Measurements from ENCODE around the gene PLSCR4. TPM values are rescaled to one million over a fixed set of nuclear protein-coding genes. Genes with fewer than 3 reads are reported as not detected.

Gene PLSCR4
- total RNA-seq, 2 experiments from 2014 or later, result not detected

GRCh38 chr3:146243559-146243958 lies 7.3 kb downstream of the PLSCR4 start:
- no peaks in the 10 kb centered on the region for H3K36me3 ChIP-seq (ENCODE audit: insufficient read depth, low read length)
- H4K20me1 ChIP-seq (ENCODE audit: insufficient read depth, low read length), result no peaks in the 10 kb centered on the region
- no peak overlapping the region for H3K27ac ChIP-seq (ENCODE audit: low read depth, low read length, poor library complexity, severe bottlenecking)
- H3K9me3 ChIP-seq (ENCODE audit: low read length), result no peaks in the 10 kb centered on the region
- TF ChIP-seq CTCF (conservative IDR thresholded peaks at IDR 0.05; ENCODE audit: low read length) (no peak), EZH2phosphoT487 (IDR thresholded peaks at IDR 0.05; ENCODE audit: borderline replicate concordance, low read depth, low read length) (no peak)
- ChIA-PET CTCF (ENCODE audit: unreplicated experiment) (no interaction called here), POLR2A (no interaction called here)
- no peaks in the 10 kb centered on the region for H3K4me1 ChIP-seq (ENCODE audit: insufficient read depth, low read length, poor library complexity, severe bottlenecking)
- no peaks in the 10 kb centered on the region for H3K79me2 ChIP-seq (ENCODE audit: insufficient read depth, low read depth, low read length)
- H2AFZ ChIP-seq (ENCODE audit: low read length), result no peak overlapping the region
- intact Hi-C loops (cut with micrococcal nuclease; ENCODE audit: unreplicated experiment), result no loop called here
- H3K9me2 ChIP-seq (ENCODE audit: insufficient read depth, low read length), result no peaks in the 10 kb centered on the region
- no TSS peak for BruUV-seq (replicated peaks)
- H3K4me3 ChIP-seq (ENCODE audit: low read depth, low read length, poor library complexity, severe bottlenecking), result no peak overlapping the region
- no peak for DNase-seq (ENCODE audit: low spot score)
- H3K4me2 ChIP-seq (ENCODE audit: low read length), result no peak overlapping the region

GRCh38 chr3:146241523-146242240 lies 9.2 kb downstream of the PLSCR4 start:
- Histone ChIP-seq H3K4me2 (ENCODE audit: low read length) (no peak overlapping the region), H3K4me1 (ENCODE audit: insufficient read depth, low read length, poor library complexity, severe bottlenecking) (no peaks in the 10 kb centered on the region), H3K27ac (ENCODE audit: low read depth, low read length, poor library complexity, severe bottlenecking) (no peak overlapping the region), H3K4me3 (ENCODE audit: low read depth, low read length, poor library complexity, severe bottlenecking) (no peak overlapping the region), H3K36me3 (ENCODE audit: insufficient read depth, low read length) (no peaks in the 10 kb centered on the region), H4K20me1 (ENCODE audit: insufficient read depth, low read length) (no peaks in the 10 kb centered on the region), H3K79me2 (ENCODE audit: insufficient read depth, low read depth, low read length) (no peaks in the 10 kb centered on the region), H3K9me3 (ENCODE audit: low read length) (no peaks in the 10 kb centered on the region), H3K9me2 (ENCODE audit: insufficient read depth, low read length) (no peaks in the 10 kb centered on the region), H2AFZ (ENCODE audit: low read length) (no peak overlapping the region)
- CTCF ChIA-PET (ENCODE audit: unreplicated experiment), result no interaction called here
- TF ChIP-seq EZH2phosphoT487 (IDR thresholded peaks at IDR 0.05; ENCODE audit: borderline replicate concordance, low read depth, low read length) (no peak), CTCF (conservative IDR thresholded peaks at IDR 0.05; ENCODE audit: low read length) (no peak)
- intact Hi-C loops (cut with micrococcal nuclease; ENCODE audit: unreplicated experiment), result no loop called here
- no peak for DNase-seq (ENCODE audit: low spot score)
- POLR2A ChIA-PET, result interaction anchor here (0.6 kb wide), 1 partner anchor 1056 kb away, joined by 3 read pairs; no protein-coding TSS in a partner anchor
- BruUV-seq (replicated peaks), result no TSS peak

- TF ChIP-seq CTCF (conservative IDR thresholded peaks at IDR 0.05; ENCODE audit: low read length) (no peak), EZH2phosphoT487 (IDR thresholded peaks at IDR 0.05; ENCODE audit: borderline replicate concordance, low read depth, low read length) (no peak)
- no TSS peak for BruUV-seq (replicated peaks)
- no peaks in the 10 kb centered on the region for H3K79me2 ChIP-seq (ENCODE audit: insufficient read depth, low read depth, low read length)
- H2AFZ ChIP-seq (ENCODE audit: low read length), result no peak overlapping the region
- H3K9me2 ChIP-seq (ENCODE audit: insufficient read depth, low read length), result no peaks in the 10 kb centered on the region
- H3K9me3 ChIP-seq (ENCODE audit: low read length), result no peaks in the 10 kb centered on the region
- no peak for DNase-seq (ENCODE audit: low spot score)
- ChIA-PET CTCF (ENCODE audit: unreplicated experiment) (no interaction called here), POLR2A (no interaction called here)
- intact Hi-C loops (cut with micrococcal nuclease; ENCODE audit: unreplicated experiment), result no loop called here
- no peaks in the 10 kb centered on the region for H4K20me1 ChIP-seq (ENCODE audit: insufficient read depth, low read length)
- H3K4me1 ChIP-seq (ENCODE audit: insufficient read depth, low read length, poor library complexity, severe bottlenecking), result no peaks in the 10 kb centered on the region
- no peaks in the 10 kb centered on the region for H3K36me3 ChIP-seq (ENCODE audit: insufficient read depth, low read length)
- no peak overlapping the region for H3K27ac ChIP-seq (ENCODE audit: low read depth, low read length, poor library complexity, severe bottlenecking)
- no peak overlapping the region for H3K4me2 ChIP-seq (ENCODE audit: low read length)
- H3K4me3 ChIP-seq (ENCODE audit: low read depth, low read length, poor library complexity, severe bottlenecking), result no peak overlapping the region
Measured at GRCh38 chr3:146233487-146233886, 17.4 kb downstream of the PLSCR4 start.

Data from OCI-LY7 (cell line).